ENCODE data around the gene FAXDC2.

- no peak for TF ChIP-seq POLR2AphosphoS5 (IDR thresholded peaks at IDR 0.05; ENCODE audit: low read depth, low read length)
- no peak for TF ChIP-seq POLR2A (IDR thresholded peaks at IDR 0.05; ENCODE audit: low read depth, low read length)
These were observed 18.3 kb upstream of the FAXDC2 start for GRCh38 chr5:154868702-154869101.

Measured in GM12892 (cell line).